Immature natural killer cell (primary cell): ENCODE data around the gene SLC44A4. TPM values are rescaled to one million over a fixed set of nuclear protein-coding genes. Genes with fewer than 3 reads are reported as not detected.
"Not testable (repeated sequence)": the region's sequence is repeated elsewhere in the genome, so short reads cannot be mapped to it uniquely, and the experiment has no call there.

ENCODE experiments used
- DNase-seq, 3 donors: peaks; one replicate each; pipeline ENCODE4 v3.0.0; 2022; ENCODE audit warnings: mixed read lengths in 1 of 3
- H3K27ac Mint-ChIP-seq, 6 donors: one replicate each; pipeline ENCODE4 v1.8.0; 2020; ENCODE audit warnings: mixed read lengths in 6 of 6, mild to moderate bottlenecking in 5 of 6, inconsistent platforms in 4 of 6, moderate library complexity in 3 of 6
- H3K27me3 Mint-ChIP-seq, 3 donors: one replicate each; pipeline ENCODE4 v1.8.0; 2020 to 2021; ENCODE audit warnings: low read depth in 3 of 3, mild to moderate bottlenecking in 3 of 3, mixed read lengths in 3 of 3, moderate library complexity in 3 of 3, inconsistent platforms in 1 of 3
- H3K36me3 Mint-ChIP-seq, 3 donors: one replicate each; pipeline ENCODE4 v1.8.0; 2020; ENCODE audit warnings: mixed read lengths in 3 of 3, inconsistent platforms in 2 of 3, mild to moderate bottlenecking in 2 of 3
- H3K4me1 Mint-ChIP-seq, 2 donors: one replicate each; pipeline ENCODE4 v1.8.0; 2020; ENCODE audit warnings: inconsistent platforms in 2 of 2, mild to moderate bottlenecking in 2 of 2, mixed read lengths in 2 of 2, moderate library complexity in 1 of 2
- H3K4me3 Mint-ChIP-seq, 5 donors: one replicate each; pipeline ENCODE4 v1.8.0; 2020; ENCODE audit warnings: mild to moderate bottlenecking in 5 of 5, mixed read lengths in 5 of 5, inconsistent platforms in 3 of 5, moderate library complexity in 3 of 5
- H3K9me3 Mint-ChIP-seq, 6 donors: one replicate each; pipeline ENCODE4 v1.8.0; 2020; ENCODE audit warnings: mild to moderate bottlenecking in 6 of 6, mixed read lengths in 6 of 6, inconsistent platforms in 4 of 6, moderate library complexity in 3 of 6
- polyA plus RNA-seq, 3 donors: library from polyadenylated mRNA; unstranded; fragments of 300-500 nt; fragmentation: Illumina TruSeq; gene quantifications; one replicate each; pipeline ENCODE4 v1.2.3, GENCODE V29; 2021

The SLC44A4 gene
- polyA plus RNA-seq, 3 donors from 2014 or later: not detected

- Mint-ChIP-seq H3K4me3 (peak overlapping the region; percentile 83 to 95 (median 87)), H3K27ac (peak overlapping the region; percentile 75 to 94 (median 89)), H3K4me1 (peaks cover 50 to 51% of the 10 kb centered on the region in 2 donors)
- H3K27me3 Mint-ChIP-seq, DNase-seq, H3K9me3 Mint-ChIP-seq, H3K36me3 Mint-ChIP-seq: not testable (repeated sequence)
These were observed 60.8 kb downstream of the SLC44A4 start for GRCh38 chr6:31817929-31818511.

- H3K27me3 Mint-ChIP-seq, H3K9me3 Mint-ChIP-seq, H3K36me3 Mint-ChIP-seq: not testable (repeated sequence)
- H3K27ac Mint-ChIP-seq: peak overlapping the region; percentile 75 to 94 (median 89)
- peak; percentile 41 to 52 (median 41) for DNase-seq
- peak overlapping the region; percentile 83 to 95 (median 87) for H3K4me3 Mint-ChIP-seq
- peaks cover 44 to 46% of the 10 kb centered on the region in 2 donors for H3K4me1 Mint-ChIP-seq
These were observed 61.5 kb downstream of the SLC44A4 start for GRCh38 chr6:31817133-31817928.

- peak within 1 kb of the TSS; percentile 90 to 96 (median 94) for H3K4me3 Mint-ChIP-seq
- H3K9me3 Mint-ChIP-seq: no peaks in the 10 kb centered on the region
- peaks cover 2 to 9% (median 3%) of the 10 kb centered on the region in 3 donors for H3K27me3 Mint-ChIP-seq
- peak; percentile 54 to 60 (median 59) for DNase-seq
- peaks cover 0 to 7% (median 7%) of the 10 kb centered on the region in 3 donors for H3K36me3 Mint-ChIP-seq
- H3K27ac Mint-ChIP-seq: peak within 1 kb of the TSS; percentile 83 to 94 (median 90)
- peaks cover 28 to 34% of the 10 kb centered on the region in 2 donors for H3K4me1 Mint-ChIP-seq
These were observed 63.6 kb downstream of the SLC44A4 start, which contains the start of the genes HSPA1A and HSPA1L for GRCh38 chr6:31815025-31815838. Gene HSPA1A, plus strand, starts transcription at chr6:31815543. Its CDS starts 214 bp downstream, at chr6:31815757. Gene HSPA1L, minus strand, starts transcription at chr6:31815283. Its CDS starts 3,311 bp downstream, at chr6:31811972.

GRCh38 chr6:31814677-31815024 is 64.1 kb downstream of the SLC44A4 start:
- peak overlapping the region; percentile 83 to 94 (median 90) for H3K27ac Mint-ChIP-seq
- DNase-seq: peak; percentile 44 to 51 (median 50)
- no peaks in the 10 kb centered on the region for H3K9me3 Mint-ChIP-seq
- H3K27me3 Mint-ChIP-seq: peaks cover 2 to 9% (median 3%) of the 10 kb centered on the region in 3 donors
- H3K4me1 Mint-ChIP-seq: peaks cover 23 to 31% of the 10 kb centered on the region in 2 donors
- H3K36me3 Mint-ChIP-seq: peaks cover 0 to 12% (median 7%) of the 10 kb centered on the region in 3 donors
- peak overlapping the region; percentile 90 to 96 (median 94) for H3K4me3 Mint-ChIP-seq

- Mint-ChIP-seq H3K4me3 (peak overlapping the region in 3 of 5 donors; percentile 90 to 94 (median 93)), H3K4me1 (peaks cover 19 to 27% of the 10 kb centered on the region in 2 donors), H3K9me3 (no peaks in the 10 kb centered on the region), H3K27me3 (peaks cover 0 to 11% (median 3%) of the 10 kb centered on the region in 3 donors), H3K27ac (peak overlapping the region in 1 of 6 donors; percentile 77), H3K36me3 (peaks cover 0 to 15% (median 7%) of the 10 kb centered on the region in 3 donors)
- no peak for DNase-seq
These were observed 65.3 kb downstream of the SLC44A4 start for GRCh38 chr6:31813465-31813849.

Other genes starting within 250 kb of the SLC44A4 start
- 10 to 100 TPM in 2 of 3 donors, 1 to 10 TPM in 1; 8.5 to 22.7 (median 16.2) TPM for gene BAG6, start 226.3 kb downstream of the SLC44A4 start, polyA plus RNA-seq
- 1 to 10 TPM; 1.8 to 5.7 (median 3.9) TPM for gene APOM, start 223.1 kb downstream of the SLC44A4 start, polyA plus RNA-seq
- 10 to 100 TPM; 23.6 to 41.6 (median 26.3) TPM for gene C6orf47, start 218.2 kb downstream of the SLC44A4 start, polyA plus RNA-seq
- gene GPANK1, start 214.0 kb downstream of the SLC44A4 start, polyA plus RNA-seq: 10 to 100 TPM; 17.2 to 29.3 (median 22.9) TPM
- 100 to 1,000 TPM; 253 to 291 (median 289) TPM for gene CSNK2B, start 212.9 kb downstream of the SLC44A4 start, polyA plus RNA-seq
- 1 to 10 TPM in 1 of 3 donors, under 1 TPM in 2; 0.44 to 1.8 (median 0.47) TPM for gene LY6G5B, start 209.0 kb downstream of the SLC44A4 start, polyA plus RNA-seq
- gene LY6G5C, start 197.9 kb downstream of the SLC44A4 start, polyA plus RNA-seq: 1 to 10 TPM; 4.6 to 9.7 (median 6.1) TPM
- 10 to 100 TPM; 43.6 to 53.7 (median 47.0) TPM for gene ABHD16A, start 175.7 kb downstream of the SLC44A4 start, polyA plus RNA-seq
- gene LY6G6F, start 172.1 kb downstream of the SLC44A4 start, polyA plus RNA-seq: 1 to 10 TPM in 1 of 3 donors, not detected in 2; 2.5 TPM
- gene LY6G6D, start 163.6 kb downstream of the SLC44A4 start, polyA plus RNA-seq: not detected
- gene LY6G6C, start 157.3 kb downstream of the SLC44A4 start, polyA plus RNA-seq: not detected
- gene MPIG6B, start 155.6 kb downstream of the SLC44A4 start, polyA plus RNA-seq: 10 to 100 TPM in 1 of 3 donors, 1 to 10 TPM in 2; 2.6 to 10.9 (median 6.3) TPM
- 100 to 1,000 TPM in 1 of 3 donors, 10 to 100 TPM in 2; 58.5 to 112 (median 74.9) TPM for gene DDAH2, start 149.7 kb downstream of the SLC44A4 start, polyA plus RNA-seq
- 1,000 to 10,000 TPM; 1,179 to 1,674 (median 1,350) TPM for gene CLIC1, start 142.5 kb downstream of the SLC44A4 start, polyA plus RNA-seq
- 1 to 10 TPM in 2 of 3 donors, not detected in 1; 2.1 to 2.5 TPM for gene MSH5, start 139.0 kb downstream of the SLC44A4 start, polyA plus RNA-seq
- not detected for gene SAPCD1, start 116.3 kb downstream of the SLC44A4 start, polyA plus RNA-seq
- 1 to 10 TPM in 1 of 3 donors, under 1 TPM in 2; 0.21 to 1.8 (median 0.93) TPM for gene VWA7, start 101.7 kb downstream of the SLC44A4 start, polyA plus RNA-seq
- gene VARS1, start 83.2 kb downstream of the SLC44A4 start, polyA plus RNA-seq: 10 to 100 TPM; 26.5 to 44.6 (median 28.8) TPM
- gene LSM2, start 72.0 kb downstream of the SLC44A4 start, polyA plus RNA-seq: 10 to 100 TPM; 77.7 to 97.1 (median 94.6) TPM
- gene HSPA1L, start 63.7 kb downstream of the SLC44A4 start, polyA plus RNA-seq: 1 to 10 TPM in 2 of 3 donors, under 1 TPM in 1; 0.70 to 3.8 (median 2.4) TPM
- 10 to 100 TPM in 2 of 3 donors, 1 to 10 TPM in 1; 9.7 to 81.3 (median 22.5) TPM for gene HSPA1A, start 63.5 kb downstream of the SLC44A4 start, polyA plus RNA-seq
- gene HSPA1B, start 51.3 kb downstream of the SLC44A4 start, polyA plus RNA-seq: 1 to 10 TPM; 1.5 to 3.2 (median 1.9) TPM
- 10 to 100 TPM; 37.5 to 44.9 (median 40.5) TPM for gene NEU1, start 16.2 kb downstream of the SLC44A4 start, polyA plus RNA-seq
- gene EHMT2, start 18.7 kb upstream of the SLC44A4 start, polyA plus RNA-seq: 10 to 100 TPM; 18.8 to 52.1 (median 21.5) TPM
- not detected for gene ZBTB12, start 23.1 kb upstream of the SLC44A4 start, polyA plus RNA-seq
- under 1 TPM in 1 of 3 donors, not detected in 2; 0.74 TPM for gene C2, start 48.7 kb upstream of the SLC44A4 start, polyA plus RNA-seq
- under 1 TPM in 1 of 3 donors, not detected in 2; 0.27 TPM for gene CFB, start 67.1 kb upstream of the SLC44A4 start, polyA plus RNA-seq
- 10 to 100 TPM; 73.3 to 84.6 (median 76.9) TPM for gene NELFE, start 80.0 kb upstream of the SLC44A4 start, polyA plus RNA-seq
- gene SKIC2, start 80.2 kb upstream of the SLC44A4 start, polyA plus RNA-seq: 10 to 100 TPM; 14.1 to 20.6 (median 19.3) TPM
- 10 to 100 TPM in 2 of 3 donors, 1 to 10 TPM in 1; 9.2 to 19.5 (median 17.2) TPM for gene DXO, start 93.1 kb upstream of the SLC44A4 start, polyA plus RNA-seq
- gene C4A, start 103.1 kb upstream of the SLC44A4 start, polyA plus RNA-seq: not detected
- under 1 TPM in 1 of 3 donors, not detected in 2; 0.67 TPM for gene C4B, start 135.8 kb upstream of the SLC44A4 start, polyA plus RNA-seq
- under 1 TPM in 1 of 3 donors, not detected in 2; 0.10 TPM for gene CYP21A2, start 159.4 kb upstream of the SLC44A4 start, polyA plus RNA-seq
- not detected for gene TNXB, start 230.3 kb upstream of the SLC44A4 start, polyA plus RNA-seq
- 10 to 100 TPM; 19.1 to 39.6 (median 20.7) TPM for gene ATF6B, start 249.2 kb upstream of the SLC44A4 start, polyA plus RNA-seq